HepG2 (cell line): Measurements from ENCODE around the gene TAF6.

ENCODE experiments used
- ATF2 ChIP-seq: sonication (generic); formaldehyde crosslinking; IDR thresholded peaks from 2 replicates; pipeline ENCODE4 v1.4.0; 2020; ENCODE audit warnings: missing genetic modification reagents
- BRD4 ChIP-seq: sonication (generic); formaldehyde crosslinking; IDR thresholded peaks from 2 replicates; pipeline ENCODE4 v1.4.0; 2020; ENCODE audit warnings: missing genetic modification reagents
- CCDC6 ChIP-seq: sonication (generic); formaldehyde crosslinking; IDR thresholded peaks from 2 replicates; pipeline ENCODE4 v1.8.1; 2022; ENCODE audit warnings: mild to moderate bottlenecking, missing genetic modification reagents, moderate library complexity
- HNRNPUL1 ChIP-seq: fragments of 200-400 bp; formaldehyde crosslinking; IDR thresholded peaks from 2 replicates; pipeline ENCODE4 v1.6.1; 2017; ENCODE audit warnings: low read depth, mild to moderate bottlenecking, low read length, moderate library complexity
- SOX6 ChIP-seq, 2 experiments: fragments of 450-650 bp in 1 of 2; sonication (generic) in 1 of 2; formaldehyde crosslinking in 1 of 2; IDR thresholded peaks; 2 replicates each; pipeline versions ENCODE4 v1.4.0 to v1.6.1; 2017 to 2020; ENCODE audit warnings: antibody characterized with exemption in 1 of 2, mild to moderate bottlenecking in 1 of 2, missing genetic modification reagents in 1 of 2
- ZBTB37 ChIP-seq: sonication (generic); formaldehyde crosslinking; IDR thresholded peaks from 2 replicates; pipeline ENCODE4 v1.4.0; 2020; ENCODE audit warnings: mild to moderate bottlenecking, missing genetic modification reagents
- ZFP36 ChIP-seq: fragments of 150-350 bp; IDR thresholded peaks from 2 replicates; pipeline ENCODE4 v1.6.1; 2018; ENCODE audit warnings: borderline replicate concordance, low read length, low read depth; ENCODE audit not compliant: partially characterized antibody
- ZNF30 ChIP-seq: sonication (generic); formaldehyde crosslinking; IDR thresholded peaks from 2 replicates; pipeline ENCODE4 v1.5.0; 2020; ENCODE audit warnings: mild to moderate bottlenecking, missing genetic modification reagents
- ZNF737 ChIP-seq: sonication (generic); formaldehyde crosslinking; IDR thresholded peaks from 2 replicates; pipeline ENCODE4 v1.5.0; 2020; ENCODE audit warnings: missing genetic modification reagents, mild to moderate bottlenecking, borderline replicate concordance
- ZNF790 ChIP-seq: sonication (generic); formaldehyde crosslinking; IDR thresholded peaks from 2 replicates; pipeline ENCODE4 v1.8.0; 2022; ENCODE audit warnings: missing genetic modification reagents, mild to moderate bottlenecking, borderline replicate concordance
- TF ChIP-seq, protein P1 (sequence below): sonication (generic); formaldehyde crosslinking; IDR thresholded peaks from 2 replicates; pipeline ENCODE4 v1.5.0; 2020; ENCODE audit warnings: mild to moderate bottlenecking, missing genetic modification reagents, moderate library complexity

DNA sequence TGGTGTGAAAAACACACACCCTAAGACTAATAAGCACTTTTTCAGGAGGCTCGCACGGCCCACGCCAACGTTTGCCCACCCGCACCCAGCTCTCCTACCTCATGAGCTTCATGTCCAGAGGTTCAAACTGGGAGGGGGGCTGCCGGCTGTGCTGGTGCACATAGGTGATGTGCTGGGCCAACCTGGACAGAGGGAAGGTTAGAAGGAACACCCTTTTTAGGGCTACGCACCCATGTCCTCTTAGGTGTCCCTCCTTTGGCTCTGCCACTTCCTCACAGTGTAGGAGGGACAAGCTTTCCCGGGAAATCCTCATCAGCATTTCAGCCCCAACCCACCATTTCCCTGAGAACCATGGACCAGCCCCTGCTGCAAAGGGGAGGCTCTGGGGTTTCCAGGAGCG, 23.9 kb downstream of the TAF6 start:
- no peak for TF ChIP-seq ATF2 (CRISPR knock-in tag)
- no peak for TF ChIP-seq ZNF737 (CRISPR knock-in tag)
- TF ChIP-seq, protein P1, sequence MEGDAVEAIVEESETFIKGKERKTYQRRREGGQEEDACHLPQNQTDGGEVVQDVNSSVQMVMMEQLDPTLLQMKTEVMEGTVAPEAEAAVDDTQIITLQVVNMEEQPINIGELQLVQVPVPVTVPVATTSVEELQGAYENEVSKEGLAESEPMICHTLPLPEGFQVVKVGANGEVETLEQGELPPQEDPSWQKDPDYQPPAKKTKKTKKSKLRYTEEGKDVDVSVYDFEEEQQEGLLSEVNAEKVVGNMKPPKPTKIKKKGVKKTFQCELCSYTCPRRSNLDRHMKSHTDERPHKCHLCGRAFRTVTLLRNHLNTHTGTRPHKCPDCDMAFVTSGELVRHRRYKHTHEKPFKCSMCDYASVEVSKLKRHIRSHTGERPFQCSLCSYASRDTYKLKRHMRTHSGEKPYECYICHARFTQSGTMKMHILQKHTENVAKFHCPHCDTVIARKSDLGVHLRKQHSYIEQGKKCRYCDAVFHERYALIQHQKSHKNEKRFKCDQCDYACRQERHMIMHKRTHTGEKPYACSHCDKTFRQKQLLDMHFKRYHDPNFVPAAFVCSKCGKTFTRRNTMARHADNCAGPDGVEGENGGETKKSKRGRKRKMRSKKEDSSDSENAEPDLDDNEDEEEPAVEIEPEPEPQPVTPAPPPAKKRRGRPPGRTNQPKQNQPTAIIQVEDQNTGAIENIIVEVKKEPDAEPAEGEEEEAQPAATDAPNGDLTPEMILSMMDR = no peak
- TF ChIP-seq HNRNPUL1 = no peak
- TF ChIP-seq CCDC6 (CRISPR knock-in tag) = no peak
- no peak for TF ChIP-seq ZNF790
- TF ChIP-seq ZFP36 = no peak
- no peak for TF ChIP-seq ZBTB37
- TF ChIP-seq ZNF30 (CRISPR knock-in tag) = no peak
- TF ChIP-seq BRD4 (CRISPR knock-in tag) = no peak
- TF ChIP-seq SOX6 (IDR thresholded peaks at IDR 0.05) = no peak
- no peak for TF ChIP-seq SOX6 (CRISPR knock-in tag; IDR thresholded peaks at IDR 0.05)
